ENCODE results near the gene CPEB3. TPM values are rescaled to one million over a fixed set of nuclear protein-coding genes. Genes with fewer than 3 reads are reported as not detected.
"Not testable (repeated sequence)": the region's sequence is repeated elsewhere in the genome, so short reads cannot be mapped to it uniquely, and the experiment has no call there.

CPEB3 gene
- total and polyA plus RNA-seq, 2 donors (not counting 3 experiments of a cell fraction or from before 2014, with no cell fraction given), result 0.80 to 2.2 TPM

GRCh38 chr10:92218569-92218968 is 72.3 kb downstream of the CPEB3 start:
- FAIRE-seq (no peak), DNase-seq (ENCODE audit: low read depth, low spot score) (no peak)
- CTCF ChIA-PET, result interaction anchor here (1.1 to 1.5 kb wide), 2 partner anchors 11 to 14 kb away, joined by 3 read pairs; no protein-coding TSS in a partner anchor
- dilution Hi-C loops (cut with MboI; ENCODE audit: extremely low pct_ligation_motif_present, low sequenced_read_pairs), result no loop called here
- H3K36me3 ChIP-seq (ENCODE audit: control insufficient read depth in 2 of 2, extremely low read depth in 1 of 2, insufficient read depth in 2 of 2, low read length in 2 of 2), result no peaks in the 10 kb centered on the region
- BruUV-seq (replicated peaks), result no TSS peak
- H2AFZ ChIP-seq (ENCODE audit: low read depth, low read length), result no peak overlapping the region
- H3K27me3 ChIP-seq (ENCODE audit: control insufficient read depth in 2 of 2, insufficient read depth in 2 of 2, low read length in 2 of 2), result no peaks in the 10 kb centered on the region
- no peaks in the 10 kb centered on the region for H3K9me3 ChIP-seq (replicated peaks; ENCODE audit: control insufficient read depth, insufficient read depth, low read length)
- no peaks in the 10 kb centered on the region for H3K9me1 ChIP-seq (replicated peaks; ENCODE audit: control insufficient read depth, extremely low read depth, insufficient read depth, low read length)
- H3K27ac ChIP-seq (ENCODE audit: insufficient read depth, low read depth, low read length), result no peak overlapping the region
- H3K79me2 ChIP-seq (ENCODE audit: control insufficient read depth, insufficient read depth, low read length), result no peaks in the 10 kb centered on the region
- POLR2A ChIA-PET, result no interaction called here
- H3K9ac ChIP-seq (replicated peaks; ENCODE audit: extremely low read depth, insufficient read depth, low read length), result no peak overlapping the region
- H4K20me1 ChIP-seq (replicated peaks; ENCODE audit: control insufficient read depth, extremely low read depth, insufficient read depth, low read length), result no peaks in the 10 kb centered on the region
- H3K4me1 ChIP-seq (ENCODE audit: control insufficient read depth, extremely low read depth, insufficient read depth, low read length), result peaks cover 9% of the 10 kb centered on the region
- H3K4me3 ChIP-seq (replicated peaks in 1 of 3; ENCODE audit: insufficient read depth in 1 of 3, low read depth in 1 of 3, low read length in 3 of 3), result no peak overlapping the region
- intact Hi-C loops (cut with micrococcal nuclease), result no loop called here
- no peak for TF ChIP-seq FOS (IDR thresholded peaks at IDR 0.05; ENCODE audit: borderline replicate concordance, insufficient read depth, low read length)
- no peak for TF ChIP-seq EZH2 (IDR thresholded peaks at IDR 0.05; ENCODE audit: borderline replicate concordance, low read depth, low read length, severe bottlenecking)
- no peak for TF ChIP-seq POLR2A (IDR thresholded peaks at IDR 0.05; ENCODE audit: low read depth, low read length)
- no peak for TF ChIP-seq CTCF (IDR thresholded peaks at IDR 0.05; ENCODE audit: extremely low read depth in 1 of 2, insufficient read depth in 1 of 2, low read depth in 1 of 2, low read length in 2 of 2)
- no peak for TF ChIP-seq JUN (IDR thresholded peaks at IDR 0.05; ENCODE audit: borderline replicate concordance, insufficient read depth, insufficient read length, low read depth)
- TF ChIP-seq GATA2 (IDR thresholded peaks at IDR 0.05; ENCODE audit: insufficient read depth, insufficient read length, low read depth, low read length), result no peak
- no peak for TF ChIP-seq MYC (IDR thresholded peaks at IDR 0.05; ENCODE audit: low read depth, low read length)
- TF ChIP-seq POLR2AphosphoS5 (IDR thresholded peaks at IDR 0.05; ENCODE audit: insufficient read depth, low read depth, low read length), result no peak
- TF ChIP-seq MAX (IDR thresholded peaks at IDR 0.05; ENCODE audit: insufficient read depth, insufficient read length), result no peak
- H3K4me2 ChIP-seq (ENCODE audit: insufficient read depth, low read length), result no peak overlapping the region

GRCh38 chr10:92216608-92217007 is 74.3 kb downstream of the CPEB3 start:
- H3K9me3 ChIP-seq (replicated peaks; ENCODE audit: control insufficient read depth, insufficient read depth, low read length); H3K9ac ChIP-seq (replicated peaks; ENCODE audit: extremely low read depth, insufficient read depth, low read length); H4K20me1 ChIP-seq (replicated peaks; ENCODE audit: control insufficient read depth, extremely low read depth, insufficient read depth, low read length); H3K4me3 ChIP-seq (replicated peaks in 1 of 3; ENCODE audit: insufficient read depth in 1 of 3, low read depth in 1 of 3, low read length in 3 of 3); H3K27me3 ChIP-seq (ENCODE audit: control insufficient read depth in 2 of 2, insufficient read depth in 2 of 2, low read length in 2 of 2); H3K27ac ChIP-seq (ENCODE audit: insufficient read depth, low read depth, low read length); CTCF ChIA-PET; dilution Hi-C loops (cut with MboI; ENCODE audit: extremely low pct_ligation_motif_present, low sequenced_read_pairs); BruUV-seq (replicated peaks); H2AFZ ChIP-seq (ENCODE audit: low read depth, low read length); H3K4me1 ChIP-seq (ENCODE audit: control insufficient read depth, extremely low read depth, insufficient read depth, low read length); H3K4me2 ChIP-seq (ENCODE audit: insufficient read depth, low read length); DNase-seq (ENCODE audit: low read depth, low spot score); H3K9me1 ChIP-seq (replicated peaks; ENCODE audit: control insufficient read depth, extremely low read depth, insufficient read depth, low read length); H3K36me3 ChIP-seq (ENCODE audit: control insufficient read depth in 2 of 2, extremely low read depth in 1 of 2, insufficient read depth in 2 of 2, low read length in 2 of 2); intact Hi-C loops (cut with micrococcal nuclease); H3K79me2 ChIP-seq (ENCODE audit: control insufficient read depth, insufficient read depth, low read length); POLR2A ChIA-PET; FAIRE-seq: not testable (repeated sequence)

GRCh38 chr10:92215222-92215621 is 75.7 kb downstream of the CPEB3 start:
- CTCF ChIA-PET, result interaction anchor here (0.6 kb wide), 2 partner anchors 49 to 127 kb away, joined by 3 read pairs; no protein-coding TSS in a partner anchor
- POLR2A ChIA-PET, result not testable (repeated sequence)

More at GRCh38 chr10:92215222-92215621, 75.7 kb downstream of the CPEB3 start:
- H3K79me2 ChIP-seq (ENCODE audit: control insufficient read depth, insufficient read depth, low read length); H3K36me3 ChIP-seq (ENCODE audit: control insufficient read depth in 2 of 2, extremely low read depth in 1 of 2, insufficient read depth in 2 of 2, low read length in 2 of 2); H3K4me2 ChIP-seq (ENCODE audit: insufficient read depth, low read length); H3K27me3 ChIP-seq (ENCODE audit: control insufficient read depth in 2 of 2, insufficient read depth in 2 of 2, low read length in 2 of 2); intact Hi-C loops (cut with micrococcal nuclease); DNase-seq (ENCODE audit: low read depth, low spot score); dilution Hi-C loops (cut with MboI; ENCODE audit: extremely low pct_ligation_motif_present, low sequenced_read_pairs); H3K27ac ChIP-seq (ENCODE audit: insufficient read depth, low read depth, low read length); H3K9me3 ChIP-seq (replicated peaks; ENCODE audit: control insufficient read depth, insufficient read depth, low read length); H3K4me3 ChIP-seq (replicated peaks in 1 of 3; ENCODE audit: insufficient read depth in 1 of 3, low read depth in 1 of 3, low read length in 3 of 3); H3K9me1 ChIP-seq (replicated peaks; ENCODE audit: control insufficient read depth, extremely low read depth, insufficient read depth, low read length); BruUV-seq (replicated peaks); H3K9ac ChIP-seq (replicated peaks; ENCODE audit: extremely low read depth, insufficient read depth, low read length); FAIRE-seq; H2AFZ ChIP-seq (ENCODE audit: low read depth, low read length); H3K4me1 ChIP-seq (ENCODE audit: control insufficient read depth, extremely low read depth, insufficient read depth, low read length); H4K20me1 ChIP-seq (replicated peaks; ENCODE audit: control insufficient read depth, extremely low read depth, insufficient read depth, low read length): not testable (repeated sequence)

Measured in endothelial cell of umbilical vein (primary cell).